ENCODE results near the gene SNTB2.

SNTB2 gene

DNA sequence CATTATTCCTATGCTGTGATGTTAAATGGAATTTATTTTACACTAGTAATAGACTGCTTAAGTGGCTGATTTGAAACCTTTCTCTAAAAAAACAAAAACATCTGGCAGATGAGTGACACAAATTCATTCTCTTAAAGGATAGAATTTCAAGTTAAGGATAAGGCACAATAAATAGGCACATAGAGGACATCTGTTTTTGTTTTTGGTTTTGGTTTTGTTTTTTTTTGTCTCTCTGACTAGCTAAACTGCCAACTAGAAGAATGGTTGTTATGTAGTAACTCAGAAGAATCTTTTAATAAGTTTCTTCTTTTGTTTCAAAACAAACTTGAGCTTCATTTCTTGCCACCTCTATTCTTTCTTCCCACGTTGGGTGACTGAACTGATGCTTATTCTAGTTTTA, 119.1 kb downstream of the SNTB2 start:
- DNase-seq (ENCODE audit: low read depth) = no peak
- TF ChIP-seq, protein P1, sequence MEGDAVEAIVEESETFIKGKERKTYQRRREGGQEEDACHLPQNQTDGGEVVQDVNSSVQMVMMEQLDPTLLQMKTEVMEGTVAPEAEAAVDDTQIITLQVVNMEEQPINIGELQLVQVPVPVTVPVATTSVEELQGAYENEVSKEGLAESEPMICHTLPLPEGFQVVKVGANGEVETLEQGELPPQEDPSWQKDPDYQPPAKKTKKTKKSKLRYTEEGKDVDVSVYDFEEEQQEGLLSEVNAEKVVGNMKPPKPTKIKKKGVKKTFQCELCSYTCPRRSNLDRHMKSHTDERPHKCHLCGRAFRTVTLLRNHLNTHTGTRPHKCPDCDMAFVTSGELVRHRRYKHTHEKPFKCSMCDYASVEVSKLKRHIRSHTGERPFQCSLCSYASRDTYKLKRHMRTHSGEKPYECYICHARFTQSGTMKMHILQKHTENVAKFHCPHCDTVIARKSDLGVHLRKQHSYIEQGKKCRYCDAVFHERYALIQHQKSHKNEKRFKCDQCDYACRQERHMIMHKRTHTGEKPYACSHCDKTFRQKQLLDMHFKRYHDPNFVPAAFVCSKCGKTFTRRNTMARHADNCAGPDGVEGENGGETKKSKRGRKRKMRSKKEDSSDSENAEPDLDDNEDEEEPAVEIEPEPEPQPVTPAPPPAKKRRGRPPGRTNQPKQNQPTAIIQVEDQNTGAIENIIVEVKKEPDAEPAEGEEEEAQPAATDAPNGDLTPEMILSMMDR (IDR thresholded peaks at IDR 0.05; ENCODE audit: control insufficient read depth, insufficient read depth, low read depth, low read length, missing control alignments) = no peak
- H3K4me3 ChIP-seq (ENCODE audit: control insufficient read depth, low read depth, low read length) = no peak overlapping the region

DNA sequence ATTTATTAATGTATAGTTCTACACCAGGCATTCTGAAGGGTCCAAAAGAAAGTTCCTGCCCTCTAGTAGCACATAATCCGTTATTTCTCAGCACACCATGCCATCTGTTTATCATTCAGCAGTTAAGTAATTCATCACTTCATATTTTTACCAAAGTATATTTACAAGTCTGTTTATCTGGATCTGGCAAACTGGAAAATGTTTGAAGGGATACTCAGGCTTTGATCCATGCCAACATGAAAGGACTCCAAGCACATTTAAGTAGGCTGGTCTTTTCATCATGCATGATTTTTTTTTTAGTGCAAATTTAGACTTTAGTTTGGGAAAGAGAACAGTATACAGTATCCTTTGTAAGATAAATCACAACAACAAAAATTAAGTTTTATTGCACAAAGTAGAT, 120.1 kb downstream of the SNTB2 start:
- H3K4me3 ChIP-seq (ENCODE audit: control insufficient read depth, low read depth, low read length) = no peak overlapping the region
- TF ChIP-seq, protein P1 (IDR thresholded peaks at IDR 0.05; ENCODE audit: control insufficient read depth, insufficient read depth, low read depth, low read length, missing control alignments) = no peak
- DNase-seq (ENCODE audit: low read depth) = no peak

DNA sequence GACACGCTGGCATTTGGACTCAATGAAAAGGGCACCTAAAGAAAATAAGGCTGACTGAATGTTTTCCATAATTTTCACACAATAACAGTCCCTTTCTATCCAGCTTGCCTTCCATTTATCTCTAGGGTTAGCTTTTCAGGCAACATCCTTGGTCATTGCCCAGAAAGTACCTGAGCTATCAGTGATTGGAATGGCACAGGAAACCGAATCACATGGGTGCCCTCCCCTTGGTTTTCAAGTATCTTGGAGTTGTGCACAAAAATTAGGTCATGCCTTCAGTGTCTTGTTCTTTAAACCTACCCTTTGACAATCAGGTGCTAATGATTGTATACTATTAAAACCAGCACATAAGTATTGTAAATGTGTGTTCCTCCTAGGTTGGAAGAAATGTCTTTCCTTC, 120.9 kb downstream of the SNTB2 start:
- TF ChIP-seq, protein P1 (IDR thresholded peaks at IDR 0.05; ENCODE audit: control insufficient read depth, insufficient read depth, low read depth, low read length, missing control alignments) = no peak
- no peak for DNase-seq (ENCODE audit: low read depth)
- H3K4me3 ChIP-seq (ENCODE audit: control insufficient read depth, low read depth, low read length) = no peak overlapping the region

DNA sequence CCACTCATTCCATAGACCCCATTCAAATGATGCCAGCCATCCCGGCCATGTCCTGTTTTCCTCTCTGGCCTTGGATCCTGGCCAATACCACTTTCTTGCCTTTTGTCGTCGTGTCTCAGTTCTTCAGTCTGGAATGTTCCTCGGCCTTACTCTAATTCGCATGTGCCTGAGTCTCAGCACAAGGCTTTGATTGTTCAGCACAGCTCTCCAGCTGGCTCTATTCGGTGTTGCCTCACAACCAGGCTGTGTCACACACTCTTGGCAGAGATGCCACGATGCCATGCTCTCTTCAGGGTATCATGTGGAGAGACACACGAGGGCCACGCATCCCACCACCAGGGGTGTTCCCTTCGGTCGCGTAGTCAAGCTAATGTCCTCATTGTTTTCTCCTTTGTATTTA, 122.4 kb downstream of the SNTB2 start:
- DNase-seq (ENCODE audit: low read depth) = no peak
- no peak overlapping the region for H3K4me3 ChIP-seq (ENCODE audit: control insufficient read depth, low read depth, low read length)
- TF ChIP-seq, protein P1 (IDR thresholded peaks at IDR 0.05; ENCODE audit: control insufficient read depth, insufficient read depth, low read depth, low read length, missing control alignments) = no peak

DNA sequence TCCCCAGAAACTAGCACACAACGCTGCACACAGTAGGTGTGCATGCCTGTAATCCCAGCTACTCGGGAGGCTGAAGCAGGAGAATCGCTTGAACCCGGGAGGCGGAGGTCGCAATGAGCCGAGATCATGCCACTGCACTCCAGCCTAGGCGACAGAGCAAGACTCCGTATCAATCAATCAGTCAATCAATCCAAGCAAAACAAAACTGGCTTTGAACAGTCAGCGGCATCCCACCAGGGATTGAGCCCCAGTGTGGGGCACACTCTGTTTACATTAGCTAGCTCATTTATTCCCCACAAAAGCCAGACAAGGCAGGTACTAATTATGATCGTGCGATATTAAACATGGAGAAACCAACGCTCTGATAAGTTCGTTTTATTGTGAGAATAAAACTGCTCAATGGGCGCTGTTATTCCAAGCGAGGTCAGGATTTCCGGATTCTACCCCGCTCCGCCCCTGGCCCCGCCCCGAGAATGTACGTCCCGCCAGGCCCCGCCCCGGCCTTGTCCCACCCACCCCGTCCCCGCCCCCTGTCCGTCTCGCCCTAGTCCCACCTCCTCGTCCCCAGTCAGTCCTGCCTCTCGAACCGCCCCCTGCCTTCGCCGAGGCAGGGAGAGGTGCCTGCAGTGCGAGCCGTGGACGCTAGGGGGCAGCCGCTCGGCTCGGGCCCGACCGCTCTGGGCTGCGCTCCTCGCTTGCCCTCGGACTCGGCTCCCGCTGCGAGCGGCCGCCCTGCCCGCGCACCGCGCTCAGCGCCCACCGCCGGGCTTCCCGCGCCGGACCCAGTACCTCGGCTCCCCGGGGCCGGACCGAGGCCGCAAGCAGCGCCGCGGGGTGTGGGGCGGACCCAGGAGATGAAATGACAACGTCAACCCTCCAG, 123.9 kb downstream of the SNTB2 start, which contains the start of gene VPS4A:
TSS of gene VPS4A (plus strand) at position 698 of the 880 bp plus-strand sequence. CDS start at position 860, 162 bp downstream.
- TF ChIP-seq, protein P1 (IDR thresholded peaks at IDR 0.05; ENCODE audit: control insufficient read depth, insufficient read depth, low read depth, low read length, missing control alignments) = peak; percentile 81
- DNase-seq (ENCODE audit: low read depth) = peak; percentile 86
- H3K4me3 ChIP-seq (ENCODE audit: control insufficient read depth, low read depth, low read length) = peak within 1 kb of the TSS; percentile 96

DNA sequence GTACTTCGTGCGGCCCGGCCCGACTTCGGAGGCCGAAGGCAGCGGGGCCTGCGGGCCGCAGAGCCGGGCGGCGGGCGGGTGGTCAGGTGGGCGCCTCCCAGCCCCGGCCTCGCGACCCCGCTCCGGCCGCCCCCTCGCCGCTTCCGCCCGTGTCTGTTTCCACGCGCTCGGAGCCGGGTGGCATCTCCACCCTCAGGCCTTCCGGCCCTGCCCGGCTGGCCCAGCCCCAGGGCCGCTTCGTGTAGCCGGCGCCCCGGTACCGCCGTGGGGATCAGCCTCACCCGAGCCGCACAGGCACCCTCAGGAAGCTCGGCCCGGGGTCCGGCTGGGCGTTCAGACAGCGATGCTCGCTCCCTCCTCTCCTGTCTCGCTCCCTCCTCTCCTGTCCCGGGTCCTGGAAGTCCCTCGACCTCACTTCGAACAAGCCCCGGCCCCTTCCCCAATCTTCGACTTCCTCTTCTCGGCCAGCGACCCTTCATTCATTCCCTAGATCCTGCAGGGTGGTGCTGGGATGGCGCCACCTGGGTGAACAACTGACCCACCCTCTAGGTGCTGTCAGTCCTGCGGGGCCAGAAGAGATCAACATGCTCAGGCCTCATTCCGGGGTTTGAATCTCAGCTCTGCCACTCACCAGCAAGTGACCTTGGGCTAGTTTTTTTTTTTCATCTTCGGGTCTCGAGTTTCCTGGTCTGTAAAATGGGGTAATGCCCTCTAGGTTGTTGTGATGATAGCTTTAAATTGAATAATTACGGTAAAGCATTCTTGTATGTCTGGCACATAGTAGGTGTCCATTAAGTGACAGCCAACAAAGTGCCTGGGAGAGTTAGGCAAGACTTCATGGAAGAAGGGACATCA, 124.8 kb downstream of the SNTB2 start:
- DNase-seq (ENCODE audit: low read depth) = no peak
- peak overlapping the region; percentile 96 for H3K4me3 ChIP-seq (ENCODE audit: control insufficient read depth, low read depth, low read length)
- TF ChIP-seq, protein P1 (IDR thresholded peaks at IDR 0.05; ENCODE audit: control insufficient read depth, insufficient read depth, low read depth, low read length, missing control alignments) = peak; percentile 16
